ENCODE data around the gene RAP1GDS1.
"Not testable (repeated sequence)": the region's sequence is repeated elsewhere in the genome, so short reads cannot be mapped to it uniquely, and the experiment has no call there.

Gene RAP1GDS1

GRCh38 chr4:98446499-98447375, 185.6 kb downstream of the RAP1GDS1 start:
- DNase-seq, result no peak

DNA sequence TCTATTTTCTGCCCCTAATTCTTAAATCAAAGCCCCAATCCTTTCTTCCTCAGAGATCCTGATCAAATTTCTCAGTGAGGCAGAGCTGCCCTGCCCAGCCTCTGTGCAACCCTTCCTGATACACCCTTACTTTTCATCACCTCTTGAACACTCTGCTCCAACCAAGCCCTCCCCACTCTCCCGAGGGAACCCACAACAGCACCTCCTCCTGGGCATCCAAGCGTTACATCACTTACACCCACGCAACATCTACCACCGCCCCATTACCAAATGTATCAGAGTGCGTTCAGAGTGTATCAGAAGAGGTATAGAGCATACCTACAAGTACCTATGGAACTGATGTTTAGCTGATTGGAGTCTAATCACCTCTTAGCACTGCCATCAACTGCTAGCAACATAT, 186.5 kb downstream of the RAP1GDS1 start:
- DNase-seq, result peak; percentile 16

GRCh38 chr4:98448908-98449307, 187.7 kb downstream of the RAP1GDS1 start:
- DNase-seq, result peak; percentile 11

DNA sequence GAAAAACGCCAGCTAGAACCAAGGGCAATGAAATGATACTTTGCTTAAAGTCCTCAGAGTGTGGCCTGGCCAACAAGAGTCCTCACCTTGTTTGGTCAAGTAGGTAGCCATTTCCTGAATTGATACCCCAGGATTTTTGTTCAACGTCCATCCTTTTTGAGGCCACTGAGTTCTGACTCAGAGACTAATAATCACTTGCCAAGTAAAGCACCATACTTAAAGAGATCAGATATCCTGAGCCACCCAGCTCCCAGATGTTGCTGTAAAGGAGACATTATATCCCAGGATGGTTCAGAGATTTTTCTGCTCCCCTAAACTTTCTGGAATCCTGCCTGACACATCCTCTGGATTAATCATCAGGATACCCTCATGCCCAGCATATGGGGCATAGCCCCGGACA, 190.9 kb downstream of the RAP1GDS1 start:
- no peak for DNase-seq

DNA sequence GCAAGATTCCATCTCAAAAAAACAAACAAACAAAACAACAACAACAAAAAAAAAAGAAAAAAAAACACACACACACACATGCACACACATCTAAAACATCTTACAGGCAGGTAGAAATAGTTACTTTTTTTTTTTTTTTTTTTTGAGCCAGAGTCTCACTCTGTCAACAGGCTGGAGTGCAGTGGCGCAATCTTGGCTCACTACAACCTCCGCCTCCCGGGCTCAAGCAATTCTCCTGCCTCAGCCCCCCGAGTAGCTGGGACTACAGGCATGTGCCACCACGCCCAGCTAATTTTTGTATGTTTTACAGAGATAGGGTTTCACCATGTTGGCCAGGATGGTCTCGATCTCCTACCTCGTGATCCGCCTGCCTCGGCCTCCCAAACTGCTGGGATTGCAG, 196.2 kb downstream of the RAP1GDS1 start:
- DNase-seq, result not testable (repeated sequence)

DNA sequence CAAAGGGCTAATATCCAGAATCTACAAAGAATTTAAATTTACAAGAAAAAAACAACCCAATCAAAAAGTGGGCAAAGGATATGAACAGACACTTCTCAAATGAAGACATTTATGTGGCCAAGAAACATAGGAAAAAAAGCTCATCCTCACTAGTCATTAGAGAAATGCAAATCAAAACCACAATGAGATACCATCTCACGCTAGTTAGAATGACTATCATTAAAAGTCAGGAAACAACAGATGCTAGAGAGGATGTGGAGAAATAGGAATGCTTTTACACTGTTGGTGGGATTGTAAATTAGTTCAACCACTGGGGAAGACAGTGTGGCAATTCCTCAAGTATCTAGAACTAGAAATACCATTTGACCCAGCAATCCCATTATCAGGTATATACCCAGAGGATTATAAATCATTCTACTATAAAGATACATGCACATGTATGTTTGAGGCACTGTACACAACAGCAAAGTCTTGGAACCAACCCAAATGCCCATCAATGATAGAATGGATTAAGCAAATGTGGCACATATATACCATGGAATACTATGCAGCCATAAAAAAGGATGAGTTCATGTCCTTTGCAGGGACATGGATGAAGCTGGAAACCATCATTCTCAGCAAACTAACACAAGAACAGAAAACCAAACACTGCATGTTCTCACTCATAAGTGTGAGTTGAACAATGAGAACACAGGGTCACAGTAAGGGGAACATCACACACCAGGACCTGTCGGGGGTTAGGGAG, 200.1 kb downstream of the RAP1GDS1 start:
- not testable (repeated sequence) for DNase-seq

DNA sequence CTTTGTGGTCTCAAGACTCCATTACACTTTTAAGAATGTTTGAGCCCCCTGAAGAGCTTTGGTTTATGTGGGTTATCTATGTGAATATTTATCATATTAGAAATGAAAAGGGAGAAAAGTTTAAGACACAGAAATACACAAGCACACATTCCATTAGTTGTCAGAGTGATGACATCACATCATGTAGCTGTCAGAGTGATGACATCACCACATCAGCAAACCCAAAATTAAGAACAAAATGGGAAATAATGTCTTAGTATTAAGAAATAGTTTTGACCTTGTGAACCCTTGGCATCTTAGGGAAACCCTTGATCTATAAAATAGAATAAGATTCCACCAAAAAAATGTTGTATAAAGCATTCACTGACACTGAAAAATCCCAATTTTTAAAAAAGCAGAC, 201.3 kb downstream of the RAP1GDS1 start:
- no peak for DNase-seq

DNA sequence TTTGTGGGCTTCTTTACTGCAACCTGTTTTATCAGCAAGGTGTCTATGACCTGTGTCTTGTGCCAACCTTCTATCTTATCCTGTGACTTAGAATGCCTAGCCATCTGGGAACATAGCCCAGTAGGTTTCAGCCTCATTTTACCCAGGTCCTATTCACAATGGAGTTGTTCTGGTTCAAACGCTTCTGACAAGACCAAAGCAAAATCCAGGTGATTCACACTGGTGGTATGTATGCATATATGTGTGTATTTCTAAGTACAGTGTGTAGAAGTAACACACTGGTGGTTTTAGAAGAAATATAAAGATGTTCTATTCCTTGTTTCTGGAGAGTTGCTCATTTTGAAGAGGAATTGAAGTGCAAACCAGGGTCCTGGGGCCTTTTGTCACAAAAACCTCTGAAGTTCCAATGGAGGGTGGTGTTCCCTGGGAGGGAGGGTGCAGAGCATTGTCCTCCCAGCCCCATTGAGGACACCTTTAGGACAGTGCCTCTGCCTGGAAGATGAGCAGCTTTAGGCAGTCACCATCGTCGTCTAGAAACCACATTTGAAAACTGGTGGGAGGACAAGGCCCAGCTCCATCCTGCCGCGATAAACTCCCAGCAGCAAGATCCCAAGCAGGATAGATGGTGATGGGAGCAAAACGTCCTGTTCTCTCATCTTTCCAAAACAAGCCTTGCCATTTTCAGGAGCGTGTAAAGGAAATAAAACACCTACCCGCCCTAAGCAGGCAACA, 205.8 kb downstream of the RAP1GDS1 start:
- DNase-seq, result no peak

GRCh38 chr4:98467627-98468072, 206.5 kb downstream of the RAP1GDS1 start:
- peak; percentile 90 for DNase-seq

DNA sequence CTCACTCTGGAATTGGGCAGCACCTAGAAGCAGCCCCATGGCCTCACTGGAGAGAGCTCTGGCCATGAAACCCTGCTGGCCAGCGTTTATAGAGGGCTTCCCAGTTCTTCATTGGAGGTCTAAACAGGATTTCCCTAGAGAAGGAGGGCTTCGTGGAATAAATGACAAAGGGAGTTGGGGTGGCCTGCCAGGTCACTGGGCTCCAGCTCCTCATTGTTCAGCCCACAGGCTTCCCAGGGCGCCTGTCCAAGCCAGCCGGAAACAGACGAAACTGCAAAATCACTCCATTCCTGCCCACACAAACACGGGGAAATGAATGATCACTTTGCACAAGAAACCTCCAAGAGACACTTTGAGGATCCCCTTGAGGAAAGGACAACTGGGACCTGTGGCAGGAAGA, 207.5 kb downstream of the RAP1GDS1 start:
- no peak for DNase-seq

- no peak for DNase-seq
Measured at GRCh38 chr4:98469771-98470170, 208.6 kb downstream of the RAP1GDS1 start.

DNA sequence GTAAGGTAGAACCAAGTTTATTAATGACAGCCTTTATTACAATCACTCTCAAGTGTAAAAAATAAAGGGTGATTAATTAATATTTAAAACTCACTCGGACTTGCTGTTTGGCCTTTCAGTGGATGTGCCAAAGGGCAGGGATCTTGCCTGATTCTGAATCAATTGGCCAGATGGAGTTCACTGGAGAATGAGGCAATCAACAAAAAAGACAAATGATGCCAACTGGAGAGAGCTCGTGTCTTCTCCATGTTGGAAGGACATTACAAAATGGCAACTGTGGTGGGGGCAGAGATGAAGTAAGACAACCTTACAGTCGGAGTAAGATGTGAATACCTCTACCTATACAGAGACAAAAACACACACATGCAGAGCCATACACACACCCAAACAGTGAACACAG, 209.2 kb downstream of the RAP1GDS1 start:
- no peak for DNase-seq

DNA sequence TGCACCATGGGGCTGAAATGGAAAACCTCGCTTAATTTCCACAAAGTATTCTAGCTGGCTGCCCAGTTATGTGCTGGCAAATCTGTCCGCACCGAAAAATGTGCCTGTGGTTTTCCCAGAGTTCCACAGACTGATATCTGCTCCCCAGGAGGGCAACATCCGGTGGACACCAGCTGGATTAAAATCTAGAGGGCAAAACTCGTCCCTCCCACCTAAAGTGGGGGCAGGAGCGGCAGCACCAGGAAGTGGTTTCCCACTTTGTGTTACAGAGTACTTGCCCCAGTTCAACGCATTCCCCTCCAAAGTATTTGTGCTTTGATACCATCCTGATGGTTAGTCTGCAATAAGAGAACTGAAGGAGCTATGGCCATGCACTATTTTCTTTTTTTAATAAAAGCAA, 209.6 kb downstream of the RAP1GDS1 start:
- no peak for DNase-seq

GRCh38 chr4:98473046-98473445, 211.9 kb downstream of the RAP1GDS1 start:
- DNase-seq, result no peak

- DNase-seq, result no peak
Measured at GRCh38 chr4:98474408-98474844, 213.2 kb downstream of the RAP1GDS1 start.

DNA sequence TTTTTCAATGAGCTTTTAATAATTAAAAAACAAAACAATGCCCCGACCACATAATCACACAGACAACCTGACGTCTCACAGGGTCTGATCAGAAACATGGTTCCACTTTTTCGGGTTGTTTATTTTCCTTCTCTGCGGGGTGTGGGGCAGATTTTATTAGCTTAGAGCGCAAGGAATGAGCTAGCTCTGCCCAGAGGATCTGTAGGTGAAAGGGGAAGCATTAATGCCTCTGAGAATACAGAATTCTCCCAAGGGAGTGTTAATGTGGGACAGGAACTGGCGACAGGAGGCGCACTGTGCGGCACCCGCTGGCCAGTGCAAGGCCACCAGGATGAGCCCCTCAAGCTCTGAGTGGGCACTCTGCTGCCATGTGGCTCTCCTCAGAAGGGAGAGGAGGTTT, 215.7 kb downstream of the RAP1GDS1 start:
- no peak for DNase-seq

GRCh38 chr4:98479590-98479989, 218.4 kb downstream of the RAP1GDS1 start:
- peak; percentile 47 for DNase-seq

DNA sequence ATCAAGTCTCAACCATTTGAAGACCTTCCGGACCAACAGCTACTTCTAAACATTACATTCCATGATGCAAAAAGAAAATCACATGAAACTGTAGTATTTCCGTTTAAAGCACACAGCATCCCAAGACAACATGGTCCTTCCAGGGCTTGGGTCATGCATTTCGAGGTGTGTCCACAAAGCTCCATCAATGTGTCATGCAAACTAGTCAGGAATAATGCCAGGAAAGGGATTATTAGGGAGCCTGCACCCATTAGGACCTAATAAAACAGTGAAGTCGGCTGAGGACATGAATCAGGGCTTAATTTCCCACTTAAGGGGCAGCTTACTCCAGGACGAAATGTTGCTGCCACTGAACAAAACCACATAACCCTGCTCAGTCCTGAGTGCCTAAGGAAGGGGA, 219.4 kb downstream of the RAP1GDS1 start:
- no peak for DNase-seq

GRCh38 chr4:98481167-98481566, 220.0 kb downstream of the RAP1GDS1 start:
- DNase-seq, result no peak

DNA sequence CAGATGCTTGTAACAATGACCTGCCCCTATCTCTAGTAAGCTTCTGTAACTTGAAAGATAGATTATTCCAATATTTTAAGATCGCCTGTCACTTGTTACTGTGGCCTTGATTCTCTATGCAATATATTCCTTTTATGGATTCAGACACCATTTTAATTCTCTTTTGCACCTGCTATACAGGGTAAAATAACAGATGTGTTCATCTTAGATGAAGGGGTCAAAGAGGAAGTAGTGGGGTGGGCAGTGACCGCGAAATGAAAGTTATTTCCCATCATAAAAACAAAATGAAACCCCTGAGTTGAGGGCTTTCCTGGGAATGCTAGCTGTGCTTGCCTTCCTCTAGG, 221.3 kb downstream of the RAP1GDS1 start:
- DNase-seq, result no peak

DNA sequence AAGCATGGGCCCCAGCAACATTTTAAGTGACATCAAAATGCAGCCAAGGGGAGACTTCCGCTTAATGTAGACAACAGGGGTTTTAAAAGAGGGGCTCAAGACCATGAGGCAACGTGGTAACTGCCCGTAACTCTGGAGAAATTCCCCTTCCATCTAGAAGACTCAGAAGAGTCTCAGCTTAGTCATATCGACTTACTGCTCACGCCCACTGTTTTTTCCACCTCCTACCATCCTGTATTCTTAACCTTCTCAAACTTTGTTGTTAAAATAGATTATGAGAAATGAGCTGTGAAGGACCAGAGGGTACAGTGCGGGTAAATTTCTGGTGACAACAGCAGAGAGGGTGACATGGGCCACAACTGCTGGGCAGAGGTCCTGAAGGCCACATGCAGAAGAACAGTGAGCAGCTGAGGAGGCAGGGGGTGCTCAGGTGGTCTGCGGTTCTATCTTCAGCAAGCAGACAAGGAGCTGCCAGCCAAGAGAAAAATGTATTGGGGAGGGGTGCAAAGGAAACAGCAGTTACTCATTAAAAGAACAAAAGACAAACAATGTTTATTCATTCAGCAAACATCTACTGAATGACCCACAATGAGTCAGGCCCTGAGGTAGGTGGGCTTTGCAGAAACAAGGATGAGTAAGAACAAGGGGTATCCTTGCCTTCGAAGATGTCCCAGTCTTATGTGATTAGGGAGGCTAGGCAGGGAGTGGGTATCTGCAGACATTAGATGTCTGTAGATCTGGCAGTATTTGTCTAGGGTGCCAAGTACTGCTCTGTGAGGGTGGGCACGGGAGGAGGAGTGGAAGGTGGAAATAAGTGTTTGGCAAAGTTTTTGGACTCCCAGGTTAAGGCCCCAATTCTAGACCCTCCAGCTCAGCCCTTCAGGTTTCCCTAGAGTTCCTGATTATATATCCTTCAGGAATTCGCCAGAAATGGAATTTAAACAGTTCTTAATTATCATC, 221.9 kb downstream of the RAP1GDS1 start:
- DNase-seq, result no peak

- no peak for DNase-seq
Measured at GRCh38 chr4:98484031-98484430, 222.8 kb downstream of the RAP1GDS1 start.
